SJCRH30 (cell line): ENCODE data around the gene LEUTX. TPM values are rescaled to one million over a fixed set of nuclear protein-coding genes. Genes with fewer than 3 reads are reported as not detected.
"Not testable (repeated sequence)": the region's sequence is repeated elsewhere in the genome, so short reads cannot be mapped to it uniquely, and the experiment has no call there.

ENCODE experiments used
- DNase-seq, 2 experiments: peaks; one replicate each; pipeline ENCODE4 v3.0.0-alpha.2; 2015 to 2020
- H3K27ac ChIP-seq: fragments of 250-450 bp; sonication (Bioruptor Pico); 2 replicates; pipeline ENCODE4 v1.5.1; 2020; ENCODE audit warnings: mild to moderate bottlenecking, moderate library complexity
- H3K27me3 ChIP-seq: fragments of 250-450 bp; sonication (Bioruptor Pico); 2 replicates; pipeline ENCODE4 v1.5.1; 2020; ENCODE audit warnings: mild to moderate bottlenecking, moderate library complexity
- H3K36me3 ChIP-seq: fragments of 250-450 bp; sonication (Bioruptor Pico); 2 replicates; pipeline ENCODE4 v1.5.1; 2020; ENCODE audit warnings: mild to moderate bottlenecking, moderate library complexity
- H3K4me1 ChIP-seq: fragments of 250-450 bp; sonication (Bioruptor Pico); 2 replicates; pipeline ENCODE4 v1.5.1; 2020; ENCODE audit warnings: mild to moderate bottlenecking, moderate library complexity
- H3K4me3 ChIP-seq: fragments of 250-450 bp; sonication (Bioruptor Pico); 2 replicates; pipeline ENCODE4 v1.5.1; 2020; ENCODE audit warnings: mild to moderate bottlenecking, moderate library complexity
- H3K9me3 ChIP-seq: fragments of 250-450 bp; sonication (Bioruptor Pico); replicated peaks from 2 replicates; pipeline ENCODE4 v1.5.1; 2020; ENCODE audit warnings: mild to moderate bottlenecking, moderate library complexity
- total RNA-seq: library from RNA; depleted of rRNA; stranded (reverse); fragments of >200 nt; shearing (Covaris generic); gene quantifications from 2 replicates; pipeline ENCODE4 v1.2.3, GENCODE V29; 2014

Gene LEUTX
- total RNA-seq, 1 experiment from 2014 or later, result not detected

- no peaks in the 10 kb centered on the region for H3K4me1 ChIP-seq
- DNase-seq, result no peak
- peaks cover 13% of the 10 kb centered on the region for H3K27me3 ChIP-seq
- H3K9me3 ChIP-seq, result no peaks in the 10 kb centered on the region; the same call in 1 of the 2 replicates
- H3K4me3 ChIP-seq, result no peak overlapping the region
- H3K36me3 ChIP-seq, result no peaks in the 10 kb centered on the region
- H3K27ac ChIP-seq, result no peak overlapping the region
Observed at GRCh38 chr19:39754971-39755370, 23.7 kb upstream of the LEUTX start.

GRCh38 chr19:39759457-39760184 lies 19.0 kb upstream of the LEUTX start:
- no peak overlapping the region for H3K27ac ChIP-seq
- no peaks in the 10 kb centered on the region for H3K36me3 ChIP-seq
- no peak for DNase-seq
- H3K4me1 ChIP-seq, result no peaks in the 10 kb centered on the region
- H3K4me3 ChIP-seq, result no peak overlapping the region
- H3K27me3 ChIP-seq, result peaks cover 5% of the 10 kb centered on the region; the same call in 1 of the 2 replicates
- H3K9me3 ChIP-seq, result peaks cover 3% of the 10 kb centered on the region; the same call in 1 of the 2 replicates

GRCh38 chr19:39761851-39762250 lies 16.8 kb upstream of the LEUTX start:
- H3K36me3 ChIP-seq, H3K27ac ChIP-seq, H3K9me3 ChIP-seq, H3K4me3 ChIP-seq, H3K27me3 ChIP-seq, DNase-seq, H3K4me1 ChIP-seq: not testable (repeated sequence)

- Histone ChIP-seq H3K4me3 (no peak overlapping the region), H3K9me3 (peaks cover 3% of the 10 kb centered on the region; the same call in 1 of the 2 replicates), H3K27me3 (no peaks in the 10 kb centered on the region), H3K36me3 (no peaks in the 10 kb centered on the region), H3K27ac (no peak overlapping the region), H3K4me1 (peaks cover 26% of the 10 kb centered on the region; the same call in 1 of the 2 replicates)
- DNase-seq, result peak; percentile 50 to 77
Observed at GRCh38 chr19:39765091-39766076, 13.3 kb upstream of the LEUTX start.

GRCh38 chr19:39768334-39768733 lies 10.3 kb upstream of the LEUTX start:
- H3K4me3 ChIP-seq, result peak overlapping the region; percentile 16; the same call in 1 of the 2 replicates
- peak overlapping the region; percentile 85 for H3K27ac ChIP-seq
- no peaks in the 10 kb centered on the region for H3K36me3 ChIP-seq
- DNase-seq, result peak; percentile 50 to 72
- H3K4me1 ChIP-seq, result peaks cover 50% of the 10 kb centered on the region; the same call in 1 of the 2 replicates
- H3K27me3 ChIP-seq, result no peaks in the 10 kb centered on the region
- no peaks in the 10 kb centered on the region for H3K9me3 ChIP-seq

GRCh38 chr19:39768786-39769185 lies 9.9 kb upstream of the LEUTX start:
- Histone ChIP-seq H3K27ac (peak overlapping the region; percentile 85), H3K4me1 (peaks cover 51% of the 10 kb centered on the region), H3K4me3 (peak overlapping the region; percentile 16; the same call in 1 of the 2 replicates), H3K36me3 (no peaks in the 10 kb centered on the region), H3K9me3 (no peaks in the 10 kb centered on the region), H3K27me3 (no peaks in the 10 kb centered on the region)
- peak; percentile 92 to 96 for DNase-seq

GRCh38 chr19:39780894-39781293 lies 2.2 kb downstream of the LEUTX start:
- DNase-seq, result no peak
- Histone ChIP-seq H3K27me3 (no peaks in the 10 kb centered on the region), H3K4me3 (no peak overlapping the region), H3K36me3 (no peaks in the 10 kb centered on the region), H3K4me1 (no peaks in the 10 kb centered on the region), H3K27ac (no peak overlapping the region), H3K9me3 (peaks cover 10% of the 10 kb centered on the region; the same call in 1 of the 2 replicates)

GRCh38 chr19:39788244-39788643 lies 9.6 kb downstream of the LEUTX start:
- H3K4me1 ChIP-seq, result peaks cover 3% of the 10 kb centered on the region; the same call in 1 of the 2 replicates
- H3K27me3 ChIP-seq, result no peaks in the 10 kb centered on the region
- no peaks in the 10 kb centered on the region for H3K36me3 ChIP-seq
- no peak overlapping the region for H3K4me3 ChIP-seq
- no peak overlapping the region for H3K27ac ChIP-seq
- peaks cover 22% of the 10 kb centered on the region; the same call in 1 of the 2 replicates for H3K9me3 ChIP-seq
- no peak for DNase-seq

- peak overlapping the region; percentile 58 for H3K4me3 ChIP-seq
- H3K4me1 ChIP-seq, result peaks cover 8% of the 10 kb centered on the region
- peak; percentile 86 to 97 for DNase-seq
- peaks cover 15% of the 10 kb centered on the region; the same call in 1 of the 2 replicates for H3K9me3 ChIP-seq
- no peaks in the 10 kb centered on the region for H3K27me3 ChIP-seq
- no peaks in the 10 kb centered on the region for H3K36me3 ChIP-seq
- H3K27ac ChIP-seq, result no peak overlapping the region
Observed at GRCh38 chr19:39792999-39793546, 14.4 kb downstream of the LEUTX start.

- peaks cover 8% of the 10 kb centered on the region for H3K4me1 ChIP-seq
Observed at GRCh38 chr19:39795001-39795400, 16.3 kb downstream of the LEUTX start.

GRCh38 chr19:39796000-39796498 lies 17.4 kb downstream of the LEUTX start:
- no peak for DNase-seq
- no peaks in the 10 kb centered on the region for H3K9me3 ChIP-seq
- no peaks in the 10 kb centered on the region for H3K36me3 ChIP-seq
- no peak overlapping the region for H3K27ac ChIP-seq
- no peaks in the 10 kb centered on the region for H3K27me3 ChIP-seq
- H3K4me1 ChIP-seq, result peaks cover 8% of the 10 kb centered on the region
- H3K4me3 ChIP-seq, result no peak overlapping the region

More at GRCh38 chr19:39795001-39795400, 16.3 kb downstream of the LEUTX start:
- Histone ChIP-seq H3K9me3 (no peaks in the 10 kb centered on the region), H3K27me3 (no peaks in the 10 kb centered on the region), H3K4me3 (no peak overlapping the region), H3K27ac (no peak overlapping the region), H3K36me3 (no peaks in the 10 kb centered on the region)
- DNase-seq, result no peak

GRCh38 chr19:39797083-39797482 lies 18.4 kb downstream of the LEUTX start:
- no peak for DNase-seq
- H3K27me3 ChIP-seq, result no peaks in the 10 kb centered on the region
- H3K9me3 ChIP-seq, result no peaks in the 10 kb centered on the region

GRCh38 chr19:39802958-39803357 lies 24.3 kb downstream of the LEUTX start:
- H3K4me1 ChIP-seq, result peaks cover 15% of the 10 kb centered on the region
- H3K4me3 ChIP-seq, result no peak overlapping the region
- H3K27me3 ChIP-seq, result no peaks in the 10 kb centered on the region; the same call in 1 of the 2 replicates
- H3K36me3 ChIP-seq, result no peaks in the 10 kb centered on the region
- H3K27ac ChIP-seq, result no peak overlapping the region
- DNase-seq, result peak; percentile 78 to 93
- no peaks in the 10 kb centered on the region for H3K9me3 ChIP-seq

More at GRCh38 chr19:39797083-39797482, 18.4 kb downstream of the LEUTX start:
- H3K4me1 ChIP-seq, result peaks cover 8% of the 10 kb centered on the region
- H3K36me3 ChIP-seq, result no peaks in the 10 kb centered on the region
- no peak overlapping the region for H3K4me3 ChIP-seq
- H3K27ac ChIP-seq, result no peak overlapping the region

- no peak overlapping the region for H3K27ac ChIP-seq
- no peaks in the 10 kb centered on the region for H3K36me3 ChIP-seq
- no peak overlapping the region for H3K4me3 ChIP-seq
- no peaks in the 10 kb centered on the region; the same call in 1 of the 2 replicates for H3K27me3 ChIP-seq
- H3K4me1 ChIP-seq, result peaks cover 15% of the 10 kb centered on the region
- DNase-seq, result peak in 1 of 2 experiments; percentile 39
- H3K9me3 ChIP-seq, result no peaks in the 10 kb centered on the region
Observed at GRCh38 chr19:39805104-39805503, 26.4 kb downstream of the LEUTX start.
